Keratinocyte (primary cell): ENCODE data around the gene KDM1B.

Source experiments
- CTCF ChIP-seq, 3 experiments: IDR thresholded peaks in 1 of 3; conservative IDR thresholded peaks in 1 of 3; optimal IDR thresholded peaks in 1 of 3; 2 replicates in 2 of 3; 3 replicates in 1 of 3; pipeline versions ENCODE3 to v1.5.1; 2011; ENCODE audit warnings: low read length in 3 of 3, mild to moderate bottlenecking in 3 of 3, moderate library complexity in 2 of 3, control low read depth in 1 of 3, inconsistent platforms in 1 of 3; ENCODE audit not compliant: insufficient read depth in 2 of 3; ENCODE audit errors: extremely low read depth in 1 of 3
- EZH2 ChIP-seq: IDR thresholded peaks from one replicate; pipeline ENCODE4 v1.6.1; 2012; ENCODE audit warnings: inconsistent platforms, mild to moderate bottlenecking, low read length, moderate library complexity

- TF ChIP-seq CTCF (optimal IDR thresholded peaks at IDR 0.05 in 1 of 3, IDR thresholded peaks at IDR 0.05 in 1 of 3, conservative IDR thresholded peaks at IDR 0.05 in 1 of 3; ENCODE audit: extremely low read depth in 1 of 3, insufficient read depth in 2 of 3, low read length in 3 of 3) (peak in 1 of 3 experiments; percentile 5), EZH2 (no peak)
Observed at GRCh38 chr6:18187701-18188100, 32.5 kb downstream of the KDM1B start.
